ENCODE data around the gene RASGEF1C.

DNA sequence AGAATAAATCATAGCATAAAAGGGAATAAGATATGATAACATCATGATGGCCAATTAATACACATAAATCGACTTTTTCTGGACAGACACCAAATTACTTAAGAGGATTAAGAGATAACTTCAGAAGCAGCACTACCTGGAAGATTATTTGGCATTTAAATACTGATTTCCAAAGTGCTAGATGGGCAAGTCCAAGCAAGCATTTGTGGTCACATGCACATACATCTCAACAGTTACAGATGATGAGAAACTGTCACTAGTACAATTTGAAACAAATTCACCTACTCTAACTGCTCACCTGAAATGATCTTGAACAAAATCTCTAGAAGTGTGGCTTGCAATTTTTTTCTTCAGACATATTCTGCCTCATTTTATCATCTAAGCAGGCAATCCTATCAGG lies 26.8 kb upstream of the RASGEF1C start:
- no peak for TF ChIP-seq POLR2AphosphoS5 (IDR thresholded peaks at IDR 0.05; ENCODE audit: low read depth, low read length)
- no peak for TF ChIP-seq SIN3A (IDR thresholded peaks at IDR 0.05; ENCODE audit: borderline replicate concordance, insufficient read depth, low read length)

Data from PFSK-1 (cell line).